Vagina (tissue), 2 donors: Measurements from ENCODE around the gene PROSER2. TPM values are rescaled to one million over a fixed set of nuclear protein-coding genes. Genes with fewer than 3 reads are reported as not detected.

ENCODE experiments used
- DNase-seq, 2 donors: peaks; one replicate each; pipeline ENCODE4 v3.0.0-alpha.2; 2017; ENCODE audit errors: extremely low spot score in 2 of 2
- H3K27ac ChIP-seq: fragments of 200-600 bp; sonication (generic); one replicate; pipeline ENCODE4 v1.5.1; 2019
- H3K27me3 ChIP-seq: fragments of 200-600 bp; sonication (generic); one replicate; pipeline ENCODE4 v1.5.1; 2019
- H3K36me3 ChIP-seq, 2 donors: fragments of 200-600 bp; sonication (generic); one replicate each; pipeline ENCODE4 v1.5.1; 2017 to 2019
- H3K4me1 ChIP-seq: fragments of 200-600 bp; sonication (generic); one replicate; pipeline ENCODE4 v1.5.1; 2019
- H3K4me3 ChIP-seq, 2 donors: fragments of 200-600 bp; sonication (generic); 1 replicate in 1 of 2; 2 replicates in 1 of 2; pipeline ENCODE4 v1.5.1; 2016 to 2019
- H3K9me3 ChIP-seq: fragments of 200-600 bp; sonication (generic); one replicate; pipeline ENCODE4 v1.5.1; 2019
- POLR2A ChIP-seq, 2 donors: fragments of 450-650 bp; IDR thresholded peaks; one replicate each; pipeline ENCODE4 v1.6.1; 2017; ENCODE audit warnings: antibody characterized with exemption in 2 of 2, mild to moderate bottlenecking in 2 of 2, moderate library complexity in 2 of 2
- POLR2AphosphoS5 ChIP-seq, 2 donors: sonication (generic); formaldehyde crosslinking; IDR thresholded peaks; one replicate each; pipeline ENCODE4 v1.9.0; 2017; ENCODE audit warnings: antibody characterized with exemption in 2 of 2, mild to moderate bottlenecking in 2 of 2, low read depth in 1 of 2; ENCODE audit not compliant: insufficient read depth in 1 of 2
- intact Hi-C: fragments of 100-400 bp; cut with DNase I; formaldehyde crosslinking; loops from one replicate; pipeline ENCODE4 v1.15.1; 2023
- total RNA-seq: library from RNA; depleted of rRNA; stranded (reverse); fragments of >200 nt; gene quantifications from one replicate; pipeline ENCODE4 v1.2.3, GENCODE V29; 2016
- TF ChIP-seq, protein P1 (sequence below), 3 experiments: fragments of 450-650 bp in 2 of 3; fragments of 200-600 bp in 1 of 3; sonication (generic) in 1 of 3; IDR thresholded peaks; one replicate each; pipeline ENCODE4 v1.5.1; 2017 to 2019; ENCODE audit warnings: antibody characterized with exemption in 3 of 3, mild to moderate bottlenecking in 2 of 3, moderate library complexity in 2 of 3

PROSER2 gene
- total RNA-seq, 1 donor from 2014 or later, result 8.1 TPM

DNA sequence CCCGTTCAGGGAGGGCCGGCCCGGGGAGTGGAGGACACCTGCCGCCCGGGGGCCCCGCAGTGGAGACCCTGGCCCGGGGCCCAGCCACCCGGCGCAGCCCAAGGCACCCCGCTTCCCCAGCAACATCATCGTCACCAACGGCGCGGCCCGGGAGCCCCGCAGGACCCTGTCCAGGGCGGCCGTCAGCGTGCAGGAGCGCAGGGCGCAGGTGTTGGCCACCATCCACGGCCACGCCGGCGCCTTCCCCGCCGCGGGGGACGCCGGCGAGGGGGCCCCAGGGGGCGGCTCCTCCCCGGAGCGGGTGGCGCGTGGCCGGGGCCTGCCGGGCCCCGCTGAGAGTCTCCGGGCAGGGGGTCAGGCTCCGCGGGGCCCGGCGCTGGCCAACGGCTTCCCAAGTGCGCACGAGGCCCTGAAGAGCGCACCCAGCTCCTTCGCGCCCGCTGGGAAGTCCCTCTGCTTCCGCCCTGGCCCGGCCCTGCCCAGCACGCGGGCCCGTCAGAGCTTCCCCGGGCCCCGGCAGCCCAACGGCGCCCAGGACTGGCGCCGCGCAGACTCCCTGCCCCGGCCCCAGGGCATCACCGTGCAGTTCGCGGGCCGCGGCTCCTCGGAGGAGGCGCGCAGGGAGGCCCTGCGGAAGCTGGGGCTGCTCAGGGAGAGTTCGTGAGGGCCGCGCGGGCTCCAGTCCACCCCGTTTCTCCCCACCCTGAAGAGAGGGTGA is 46.7 kb downstream of the PROSER2 start:
- DNase-seq, result no peak
- Histone ChIP-seq H3K4me3 (peak overlapping the region; percentile 22 to 30), H3K9me3 (no peaks in the 10 kb centered on the region), H3K4me1 (peaks cover 15% of the 10 kb centered on the region), H3K36me3 (no peaks in the 10 kb centered on the region), H3K27ac (no peak overlapping the region), H3K27me3 (no peaks in the 10 kb centered on the region)
- TF ChIP-seq POLR2AphosphoS5 (IDR thresholded peaks at IDR 0.05; ENCODE audit: insufficient read depth in 1 of 2, low read depth in 1 of 2) (no peak), POLR2A (IDR thresholded peaks at IDR 0.05) (no peak)
- TF ChIP-seq, protein P1, sequence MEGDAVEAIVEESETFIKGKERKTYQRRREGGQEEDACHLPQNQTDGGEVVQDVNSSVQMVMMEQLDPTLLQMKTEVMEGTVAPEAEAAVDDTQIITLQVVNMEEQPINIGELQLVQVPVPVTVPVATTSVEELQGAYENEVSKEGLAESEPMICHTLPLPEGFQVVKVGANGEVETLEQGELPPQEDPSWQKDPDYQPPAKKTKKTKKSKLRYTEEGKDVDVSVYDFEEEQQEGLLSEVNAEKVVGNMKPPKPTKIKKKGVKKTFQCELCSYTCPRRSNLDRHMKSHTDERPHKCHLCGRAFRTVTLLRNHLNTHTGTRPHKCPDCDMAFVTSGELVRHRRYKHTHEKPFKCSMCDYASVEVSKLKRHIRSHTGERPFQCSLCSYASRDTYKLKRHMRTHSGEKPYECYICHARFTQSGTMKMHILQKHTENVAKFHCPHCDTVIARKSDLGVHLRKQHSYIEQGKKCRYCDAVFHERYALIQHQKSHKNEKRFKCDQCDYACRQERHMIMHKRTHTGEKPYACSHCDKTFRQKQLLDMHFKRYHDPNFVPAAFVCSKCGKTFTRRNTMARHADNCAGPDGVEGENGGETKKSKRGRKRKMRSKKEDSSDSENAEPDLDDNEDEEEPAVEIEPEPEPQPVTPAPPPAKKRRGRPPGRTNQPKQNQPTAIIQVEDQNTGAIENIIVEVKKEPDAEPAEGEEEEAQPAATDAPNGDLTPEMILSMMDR (IDR thresholded peaks at IDR 0.05), result no peak
- intact Hi-C loops, result no loop called here

DNA sequence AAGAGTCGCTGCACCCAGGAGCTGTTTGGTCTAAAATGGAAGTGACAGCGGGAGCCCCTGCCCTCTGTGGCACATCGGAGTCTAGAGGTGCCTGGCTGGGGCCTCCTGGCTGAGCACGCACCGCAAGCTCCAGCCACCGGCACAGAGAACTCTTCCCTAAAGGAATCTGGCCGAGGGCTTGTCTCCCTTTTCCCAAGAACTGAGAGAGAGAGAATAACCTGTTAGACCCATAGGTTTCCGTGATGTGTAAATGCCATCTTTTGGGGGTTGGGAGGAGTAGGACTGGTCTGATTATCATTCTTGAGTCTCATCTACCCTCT is 47.3 kb downstream of the PROSER2 start:
- no peak for DNase-seq
- intact Hi-C loops, result no loop called here
- Histone ChIP-seq H3K4me1 (peaks cover 20% of the 10 kb centered on the region), H3K27me3 (no peaks in the 10 kb centered on the region), H3K36me3 (no peaks in the 10 kb centered on the region), H3K4me3 (peak overlapping the region; percentile 22 to 30), H3K27ac (no peak overlapping the region), H3K9me3 (no peaks in the 10 kb centered on the region)
- TF ChIP-seq POLR2A (IDR thresholded peaks at IDR 0.05), result no peak
- TF ChIP-seq, protein P1 (IDR thresholded peaks at IDR 0.05), result no peak
- no peak for TF ChIP-seq POLR2AphosphoS5 (IDR thresholded peaks at IDR 0.05; ENCODE audit: insufficient read depth in 1 of 2, low read depth in 1 of 2)

DNA sequence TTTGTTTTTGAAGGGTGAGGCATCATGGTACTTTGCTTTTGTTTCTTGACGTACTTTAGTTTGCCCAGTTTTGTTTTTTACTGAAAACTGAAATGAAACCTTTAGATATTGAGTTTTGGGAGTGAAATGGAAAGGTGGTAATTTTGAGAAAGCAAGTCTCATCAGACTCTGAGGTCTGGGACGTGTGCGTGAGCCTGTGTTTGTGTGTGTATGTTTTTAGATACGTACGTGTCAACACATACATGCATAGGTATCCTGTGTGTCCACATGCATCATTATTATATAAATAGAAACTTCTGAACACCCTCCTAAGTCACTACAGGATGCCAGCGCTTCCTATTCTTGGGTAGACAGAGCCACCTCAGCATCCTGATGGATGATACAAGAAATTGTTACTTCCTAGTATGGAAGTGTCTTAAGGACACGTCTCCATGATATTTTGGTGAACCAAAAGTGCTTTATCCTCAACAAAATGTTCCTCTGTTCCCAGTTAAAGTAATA is 47.8 kb downstream of the PROSER2 start:
- Histone ChIP-seq H3K27me3 (no peaks in the 10 kb centered on the region), H3K9me3 (no peaks in the 10 kb centered on the region), H3K4me1 (peaks cover 25% of the 10 kb centered on the region), H3K36me3 (no peaks in the 10 kb centered on the region), H3K27ac (no peak overlapping the region), H3K4me3 (no peak overlapping the region)
- TF ChIP-seq POLR2A (IDR thresholded peaks at IDR 0.05) (no peak), POLR2AphosphoS5 (IDR thresholded peaks at IDR 0.05; ENCODE audit: insufficient read depth in 1 of 2, low read depth in 1 of 2) (no peak)
- TF ChIP-seq, protein P1 (IDR thresholded peaks at IDR 0.05), result no peak
- DNase-seq, result no peak
- intact Hi-C loops, result no loop called here

DNA sequence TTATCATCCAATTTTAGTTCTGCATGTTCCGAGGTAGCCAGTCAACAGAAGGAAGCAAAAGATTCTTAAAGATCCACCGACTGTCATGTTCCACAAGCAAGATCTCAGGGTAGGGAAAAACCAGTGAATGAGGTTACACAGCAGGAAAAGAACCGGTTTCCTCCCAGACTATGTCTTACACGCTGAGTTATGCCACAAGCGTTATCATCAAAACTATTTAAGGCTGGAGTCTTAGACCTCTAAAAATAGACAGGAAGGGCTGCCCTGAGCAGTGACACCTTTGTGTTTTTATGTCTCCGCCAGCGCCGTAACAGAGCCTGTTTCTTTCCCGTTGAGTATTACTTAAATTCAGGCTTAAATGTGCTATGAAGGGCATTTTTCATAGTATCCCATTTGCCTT is 48.3 kb downstream of the PROSER2 start:
- H3K36me3 ChIP-seq, result no peaks in the 10 kb centered on the region
- no peaks in the 10 kb centered on the region for H3K27me3 ChIP-seq
- DNase-seq, result no peak
- peaks cover 29% of the 10 kb centered on the region for H3K4me1 ChIP-seq
- H3K27ac ChIP-seq, result no peak overlapping the region
- no peak for TF ChIP-seq POLR2A (IDR thresholded peaks at IDR 0.05)
- no peak for TF ChIP-seq POLR2AphosphoS5 (IDR thresholded peaks at IDR 0.05; ENCODE audit: insufficient read depth in 1 of 2, low read depth in 1 of 2)
- TF ChIP-seq, protein P1 (IDR thresholded peaks at IDR 0.05), result no peak
- no peak overlapping the region for H3K4me3 ChIP-seq
- intact Hi-C loops, result no loop called here
- no peaks in the 10 kb centered on the region for H3K9me3 ChIP-seq
